IMR-90 (cell line): ENCODE measurements around the gene IPO7. TPM values are rescaled to one million over a fixed set of nuclear protein-coding genes. Genes with fewer than 3 reads are reported as not detected.

Experiments used
- ATAC-seq: fragments of 200-7000 bp; cut with Tn5 transposase; 2 replicates; pipeline ENCODE4 v1.9.1; 2020; ENCODE audit warnings: low read depth, mild to moderate bottlenecking, moderate library complexity
- BruUV-seq: library from RNA; stranded (reverse); fragments of 400-500 nt; replicated peaks from 2 replicates; lab custom pipeline; 2021; lab: Mats Ljungman, UMichigan
- CTCF ChIA-PET: fragments of 300-600 bp; formaldehyde crosslinking; extraction: SDS; loops from one replicate; lab custom pipeline; 2021; ENCODE audit warnings: antibody characterized with exemption; lab: Yijun Ruan, JAX
- POLR2A ChIA-PET: fragments of 300-600 bp; sonication (Branson Sonifier 250); formaldehyde crosslinking; loops from one replicate; lab custom pipeline; 2022; ENCODE audit warnings: antibody characterized with exemption; ENCODE audit not compliant: unreplicated experiment; lab: Charles Lee
- DNase-seq: peaks from one replicate; pipeline ENCODE4 v3.0.0; 2013
- H2AFZ ChIP-seq: replicated peaks from 2 replicates; pipeline ENCODE3; 2013; ENCODE audit warnings: low read length, mild to moderate bottlenecking; ENCODE audit not compliant: poor library complexity
- H2AK5ac ChIP-seq: 2 replicates; pipeline ENCODE4 v1.6.1; 2013; ENCODE audit warnings: low read depth, low read length, inconsistent platforms
- H2AK9ac ChIP-seq: replicated peaks from 2 replicates; pipeline ENCODE3; 2013; ENCODE audit warnings: mild to moderate bottlenecking, low read depth, low read length, moderate library complexity; ENCODE audit not compliant: poor library complexity
- H2BK120ac ChIP-seq: 2 replicates; pipeline ENCODE4 v1.6.1; 2013; ENCODE audit warnings: low read depth, low read length, inconsistent platforms
- H2BK15ac ChIP-seq: 3 replicates; pipeline ENCODE4 v1.6.1; 2013; ENCODE audit warnings: low read depth, low read length, inconsistent platforms
- H2BK20ac ChIP-seq: 2 replicates; pipeline ENCODE4 v1.6.1; 2013; ENCODE audit warnings: low read depth, mild to moderate bottlenecking, inconsistent platforms, low read length, moderate library complexity
- H2BK5ac ChIP-seq: 2 replicates; pipeline ENCODE4 v1.6.1; 2013; ENCODE audit warnings: mild to moderate bottlenecking, low read depth, low read length, inconsistent platforms; ENCODE audit not compliant: poor library complexity, severe bottlenecking
- H3K14ac ChIP-seq: replicated peaks from 2 replicates; pipeline ENCODE4 v1.6.1; 2013; ENCODE audit warnings: low read depth, low read length, inconsistent platforms
- H3K18ac ChIP-seq: 2 replicates; pipeline ENCODE4 v1.6.1; 2013; ENCODE audit warnings: low read depth, low read length, control low read depth
- H3K23ac ChIP-seq: 2 replicates; pipeline ENCODE4 v1.6.1; 2013; ENCODE audit warnings: low read depth, low read length, inconsistent platforms
- H3K27ac ChIP-seq: 2 replicates; pipeline ENCODE4 v1.5.1; 2013; ENCODE audit warnings: mild to moderate bottlenecking, control low read depth, low read length; ENCODE audit not compliant: insufficient read depth
- H3K27me3 ChIP-seq: 2 replicates; pipeline ENCODE4 v1.6.1; 2013; ENCODE audit warnings: low read length; ENCODE audit not compliant: control insufficient read depth, insufficient read depth
- H3K36me3 ChIP-seq: 2 replicates; pipeline ENCODE4 v1.6.1; 2013; ENCODE audit warnings: low read length, mixed read lengths; ENCODE audit not compliant: control insufficient read depth, insufficient read depth
- H3K4ac ChIP-seq: 2 replicates; pipeline ENCODE4 v1.6.1; 2013; ENCODE audit warnings: low read depth, low read length, inconsistent platforms
- H3K4me1 ChIP-seq: 2 replicates; pipeline ENCODE4 v1.6.1; 2013; ENCODE audit warnings: low read length, mixed read lengths; ENCODE audit not compliant: control insufficient read depth, insufficient read depth
- H3K4me2 ChIP-seq: 2 replicates; pipeline ENCODE4 v1.6.1; 2013; ENCODE audit warnings: low read depth, mild to moderate bottlenecking, control low read depth, low read length, moderate library complexity
- H3K4me3 ChIP-seq: 2 replicates; pipeline ENCODE4 v1.5.1; 2013; ENCODE audit warnings: low read depth, mild to moderate bottlenecking, control low read depth, low read length, moderate library complexity; ENCODE audit not compliant: insufficient read depth
- H3K56ac ChIP-seq: 2 replicates; pipeline ENCODE4 v1.6.1; 2013; ENCODE audit warnings: low read length, inconsistent platforms; ENCODE audit not compliant: insufficient read depth; ENCODE audit errors: extremely low read depth
- H3K79me1 ChIP-seq, 2 experiments: 2 replicates each; pipeline ENCODE4 v1.6.1; 2013; ENCODE audit warnings: low read length in 2 of 2, inconsistent platforms in 1 of 2, low read depth in 1 of 2
- H3K9ac ChIP-seq: 2 replicates; pipeline ENCODE4 v1.6.1; 2013; ENCODE audit warnings: low read depth, low read length, control low read depth
- H3K9me1 ChIP-seq: 2 replicates; pipeline ENCODE4 v1.6.1; 2013; ENCODE audit warnings: low read length, inconsistent platforms; ENCODE audit not compliant: insufficient read depth
- H3K9me3 ChIP-seq: 2 replicates; pipeline ENCODE4 v1.6.1; 2013; ENCODE audit warnings: low read length; ENCODE audit not compliant: control insufficient read depth, insufficient read depth
- H4K20me1 ChIP-seq: 2 replicates; pipeline ENCODE4 v1.6.1; 2013; ENCODE audit warnings: low read length, inconsistent platforms; ENCODE audit not compliant: insufficient read depth
- H4K5ac ChIP-seq: 2 replicates; pipeline ENCODE4 v1.6.1; 2013; ENCODE audit warnings: mild to moderate bottlenecking, low read depth, low read length, control low read depth
- H4K8ac ChIP-seq, 2 experiments: 2 replicates each; pipeline ENCODE4 v1.6.1; 2013; ENCODE audit warnings: low read depth in 2 of 2, low read length in 2 of 2, control low read depth in 1 of 2, inconsistent platforms in 1 of 2
- H4K91ac ChIP-seq: 2 replicates; pipeline ENCODE4 v1.6.1; 2013; ENCODE audit warnings: low read depth, low read length, inconsistent platforms; ENCODE audit not compliant: insufficient read depth
- CHD1 ChIP-seq: IDR thresholded peaks from 2 replicates; pipeline ENCODE4 v1.6.1; 2012; ENCODE audit warnings: low read depth, low read length, improper control_type of control experiment
- MAFK ChIP-seq: IDR thresholded peaks from 2 replicates; pipeline ENCODE4 v1.6.1; 2012; ENCODE audit warnings: low read depth, low read length, improper control_type of control experiment
- USF2 ChIP-seq: fragments of 150-350 bp; IDR thresholded peaks from 2 replicates; pipeline ENCODE4 v1.6.1; 2017; ENCODE audit warnings: mild to moderate bottlenecking, antibody characterized with exemption, low read length, low read depth
- WGBS, 2 experiments: methylation state at CpG; one replicate each; pipeline versions ENCODE4 v1.1.5 to v1.1.7; 2013; ENCODE audit warnings: missing lambda C conversion rate in 2 of 2; ENCODE audit not compliant: insufficient read length in 1 of 2; ENCODE audit errors: extremely low coverage in 2 of 2; 5-methylcytosine and 5-hydroxymethylcytosine counted together
- dilution Hi-C: fragments of 300-500 bp; cut with HindIII; formaldehyde crosslinking; loops from one replicate; pipeline ENCODE4 v1.14.3; 2018; ENCODE audit warnings: low sequenced_read_pairs; ENCODE audit not compliant: unreplicated experiment
- in situ Hi-C: fragments of 300-500 bp; cut with MboI; formaldehyde crosslinking; loops from 3 replicates; pipeline ENCODE4 v1.14.3; 2019; ENCODE audit warnings: low sequenced_read_pairs, inconsistent platforms, mixed read lengths
- intact Hi-C: fragments of 100-400 bp; cut with micrococcal nuclease; formaldehyde crosslinking; loops from 2 replicates; pipeline ENCODE4 v1.10.0; 2022
- polyA plus RNA-seq, 3 experiments: library from polyadenylated mRNA; depleted of rRNA; stranded (reverse); fragments of >200 nt; gene quantifications; 2 replicates each; pipeline ENCODE4 v1.2.3, GENCODE V29; 2012; ENCODE audit warnings: low replicate concordance in 1 of 3
- total RNA-seq: library from RNA; depleted of rRNA; stranded (reverse); fragments of >200 nt; gene quantifications from 2 replicates; pipeline ENCODE4 v1.2.3, GENCODE V29; 2012

Gene IPO7
- total and polyA plus RNA-seq, 2 of the 4 experiments (the other 2 are of a cell fraction): 40.6 to 110 TPM

- CTCF ChIA-PET: no interaction called here
- DNase-seq: no peak
- POLR2A ChIA-PET: interaction anchor here (0.6 kb wide), 1 partner anchor 41 kb away, joined by 8 read pairs; no protein-coding TSS in a partner anchor
Measured at GRCh38 chr11:9470765-9471164, 86.3 kb downstream of the IPO7 start.

More at GRCh38 chr11:9470765-9471164, 86.3 kb downstream of the IPO7 start:
- Histone ChIP-seq H3K4ac (no peak overlapping the region), H3K4me2 (no peak overlapping the region), H3K79me1 (peaks cover 17 to 35% of the 10 kb centered on the region in 2 experiments), H3K27ac (no peak overlapping the region), H3K27me3 (no peaks in the 10 kb centered on the region), H3K9me3 (no peaks in the 10 kb centered on the region), H4K20me1 (no peaks in the 10 kb centered on the region; the same call in 1 of the 2 replicates), H2BK15ac (no peak overlapping the region), H4K8ac (no peak overlapping the region), H3K56ac (no peak overlapping the region), H2BK120ac (no peak overlapping the region), H2AK5ac (no peak overlapping the region), H3K9ac (no peak overlapping the region), H3K36me3 (peaks cover 18% of the 10 kb centered on the region), H3K23ac (no peak overlapping the region), H3K14ac (no peak overlapping the region), H2BK20ac (no peak overlapping the region), H4K5ac (no peak overlapping the region), H2AFZ (no peak overlapping the region), H2AK9ac (no peak overlapping the region), H3K18ac (no peak overlapping the region), H4K91ac (no peak overlapping the region), H2BK5ac (no peak overlapping the region), H3K4me3 (no peak overlapping the region), H3K9me1 (peaks cover 2% of the 10 kb centered on the region; the same call in 1 of the 2 replicates), H3K4me1 (no peaks in the 10 kb centered on the region)
- dilution Hi-C loops (no loop called here), in situ Hi-C loops (no loop called here), intact Hi-C loops (no loop called here)
- TF ChIP-seq CHD1 (no peak), MAFK (peak; percentile 59), USF2 (no peak)
- no peak for ATAC-seq
- BruUV-seq: no TSS peak
- WGBS, 2 experiments: 80% methylated on average over 1 of the region's 4 CpGs; no CpG with 5 or more reads in 1 of the 2 experiments
